HG03460 (cell line): ENCODE data around the gene DAP.
"Not testable (repeated sequence)": the region's sequence is repeated elsewhere in the genome, so short reads cannot be mapped to it uniquely, and the experiment has no call there.

Source experiments
- ATAC-seq: cut with Tn5 transposase; IDR thresholded peaks from one replicate; pipeline ENCODE4 v1.9.1; 2021; ENCODE audit not compliant: unreplicated experiment

Gene DAP

GRCh38 chr5:10735569-10736276 lies 25.3 kb downstream of the DAP start:
- ATAC-seq = peak; percentile 80

GRCh38 chr5:10734832-10735523 lies 26.1 kb downstream of the DAP start:
- ATAC-seq = no peak

DNA sequence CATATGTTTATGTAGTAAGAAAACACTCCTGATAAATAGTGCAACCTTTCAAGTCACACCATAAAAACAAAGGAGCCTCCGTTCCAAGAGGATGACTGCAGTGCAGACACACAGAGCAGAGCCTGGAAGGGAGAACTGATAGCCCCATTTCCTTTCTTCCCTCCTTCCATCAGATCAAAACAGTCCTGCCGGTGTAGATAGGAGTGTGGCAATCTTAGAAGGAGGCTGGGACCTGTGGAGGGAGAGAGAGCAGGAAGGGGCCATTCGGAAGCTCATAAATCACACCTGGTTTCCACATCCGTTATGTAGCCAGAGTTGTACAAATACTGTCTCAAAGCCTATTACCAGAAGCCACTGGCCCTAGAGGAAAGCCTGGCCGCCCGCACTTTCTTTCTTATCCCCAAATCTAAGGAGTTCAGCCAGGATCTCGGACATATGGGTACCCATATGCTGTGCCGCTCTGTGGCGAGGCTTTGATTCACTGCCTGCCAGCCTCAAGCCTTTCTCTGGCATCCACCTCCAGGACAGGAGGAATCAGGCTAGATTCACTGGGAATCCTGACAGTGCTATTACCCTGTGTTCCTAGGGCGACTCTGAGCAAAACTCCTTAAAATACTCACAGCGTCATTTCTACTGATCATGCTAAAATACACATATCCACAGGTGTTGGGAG lies 26.9 kb downstream of the DAP start:
- no peak for ATAC-seq

GRCh38 chr5:10733426-10733825 lies 27.6 kb downstream of the DAP start:
- no peak for ATAC-seq

DNA sequence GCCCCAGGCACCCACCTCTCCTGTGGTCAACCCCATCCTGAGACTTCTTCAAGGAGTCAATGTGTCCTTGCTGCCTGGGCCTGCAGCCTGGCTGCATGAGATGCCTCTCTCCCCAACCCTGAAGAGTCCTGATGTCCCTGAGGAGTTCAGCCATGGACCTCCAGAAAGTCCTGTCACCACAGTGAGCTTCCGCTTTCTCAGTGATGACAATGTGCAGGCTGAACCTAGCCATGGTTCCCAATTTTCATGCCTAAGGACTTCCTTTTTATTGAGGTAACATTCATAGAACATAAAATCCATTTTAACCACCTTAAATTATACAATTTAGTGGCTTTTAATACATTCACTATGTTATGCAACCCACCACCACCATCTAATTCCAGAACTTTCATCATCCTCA lies 29.1 kb downstream of the DAP start:
- ATAC-seq = no peak

DNA sequence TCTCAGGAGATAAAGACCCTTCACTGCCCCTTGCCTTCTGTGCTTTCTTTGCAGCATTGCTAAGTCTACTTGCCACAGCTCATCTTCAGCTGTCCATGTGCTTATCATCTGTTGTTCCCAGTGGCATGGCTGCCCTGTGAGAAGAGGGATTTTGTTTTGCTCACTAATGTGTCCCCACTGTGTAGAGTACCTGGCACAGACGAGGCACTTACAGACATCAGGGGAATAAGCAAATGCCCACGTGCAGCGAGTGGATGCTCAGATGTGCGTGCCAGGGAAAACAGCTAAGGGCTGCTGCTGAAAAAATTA lies 31.0 kb downstream of the DAP start:
- no peak for ATAC-seq

DNA sequence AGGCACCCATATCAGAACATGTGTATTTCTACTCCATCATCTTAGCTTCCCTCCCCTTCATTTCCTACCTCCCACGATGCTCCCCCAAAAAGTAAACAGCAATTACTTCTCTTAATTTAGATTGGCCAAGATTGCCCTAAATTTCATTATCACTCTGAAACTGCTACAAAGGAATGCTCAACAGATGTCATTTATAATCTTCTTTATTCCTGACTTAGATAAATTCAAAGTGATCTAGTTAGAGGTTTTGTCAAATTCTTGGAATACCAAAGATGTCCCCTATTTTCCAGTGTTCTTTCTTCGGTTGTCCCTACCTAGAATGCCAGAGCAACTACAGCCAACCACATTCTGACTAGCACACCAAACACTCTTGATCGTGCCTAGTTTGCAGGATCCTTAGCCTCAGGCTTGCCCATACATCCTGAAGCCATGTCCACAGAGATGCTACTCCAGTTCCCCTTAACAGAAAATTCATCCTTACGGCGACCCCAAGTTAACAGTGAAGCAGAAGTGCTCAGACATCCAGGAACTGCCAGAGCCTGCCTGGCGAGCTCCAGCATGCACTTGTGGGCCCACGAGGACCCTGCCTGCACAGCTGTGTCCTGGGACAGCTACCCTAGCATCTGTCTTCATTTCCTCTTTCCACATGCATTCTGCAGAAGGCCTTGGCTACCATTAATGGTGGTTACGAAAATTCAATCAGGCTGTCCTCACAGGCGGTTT lies 31.6 kb downstream of the DAP start:
- ATAC-seq = no peak

DNA sequence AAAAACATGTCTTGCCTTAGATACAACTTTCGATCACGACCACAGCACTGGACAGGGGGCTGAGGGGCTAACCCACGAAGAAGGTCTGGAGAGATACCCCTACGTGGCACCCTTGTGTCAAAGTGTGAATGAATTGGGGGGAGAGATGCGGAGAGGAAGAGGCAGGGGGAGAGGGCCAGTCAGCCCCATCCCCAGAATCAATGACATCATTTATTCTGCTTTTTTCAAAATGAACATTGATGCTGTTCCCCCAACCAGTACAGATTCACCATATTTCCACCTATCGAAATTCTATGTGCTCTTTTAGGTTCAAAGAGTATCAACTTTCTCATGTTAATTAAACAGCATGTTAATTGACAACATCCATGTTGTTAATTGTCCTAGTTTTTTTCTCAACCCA lies 32.4 kb downstream of the DAP start:
- no peak for ATAC-seq

GRCh38 chr5:10727861-10728260 lies 33.2 kb downstream of the DAP start:
- ATAC-seq = no peak

DNA sequence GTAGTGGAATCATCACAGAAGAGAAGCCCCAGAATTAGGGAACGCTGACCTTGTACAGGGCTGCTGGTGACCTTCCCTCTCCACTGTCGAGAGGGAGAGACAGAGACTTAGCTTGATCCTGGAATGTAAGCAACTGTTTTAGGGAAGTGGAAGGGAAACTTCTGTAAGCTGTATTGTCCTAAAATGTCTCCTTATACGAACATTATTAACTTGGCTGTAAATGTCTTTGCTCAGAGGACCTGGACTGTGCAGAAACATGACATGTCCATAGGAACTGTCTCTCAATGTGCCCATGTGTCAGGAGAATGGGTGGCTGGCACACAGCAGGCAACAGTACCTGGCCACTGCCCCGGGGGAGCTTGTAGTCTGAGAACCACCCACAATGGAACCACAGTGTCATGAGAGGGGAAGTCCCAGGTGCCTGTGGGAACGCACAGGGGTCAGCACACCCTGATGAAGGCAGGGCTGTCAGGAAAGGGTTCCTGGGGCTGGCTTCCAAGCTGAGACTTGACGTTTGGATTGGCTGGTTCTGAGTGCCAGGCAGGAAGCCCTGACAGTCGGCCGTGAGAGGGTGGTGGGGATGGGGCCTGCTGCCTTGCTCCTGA lies 34.0 kb downstream of the DAP start:
- peak; percentile 91 for ATAC-seq

DNA sequence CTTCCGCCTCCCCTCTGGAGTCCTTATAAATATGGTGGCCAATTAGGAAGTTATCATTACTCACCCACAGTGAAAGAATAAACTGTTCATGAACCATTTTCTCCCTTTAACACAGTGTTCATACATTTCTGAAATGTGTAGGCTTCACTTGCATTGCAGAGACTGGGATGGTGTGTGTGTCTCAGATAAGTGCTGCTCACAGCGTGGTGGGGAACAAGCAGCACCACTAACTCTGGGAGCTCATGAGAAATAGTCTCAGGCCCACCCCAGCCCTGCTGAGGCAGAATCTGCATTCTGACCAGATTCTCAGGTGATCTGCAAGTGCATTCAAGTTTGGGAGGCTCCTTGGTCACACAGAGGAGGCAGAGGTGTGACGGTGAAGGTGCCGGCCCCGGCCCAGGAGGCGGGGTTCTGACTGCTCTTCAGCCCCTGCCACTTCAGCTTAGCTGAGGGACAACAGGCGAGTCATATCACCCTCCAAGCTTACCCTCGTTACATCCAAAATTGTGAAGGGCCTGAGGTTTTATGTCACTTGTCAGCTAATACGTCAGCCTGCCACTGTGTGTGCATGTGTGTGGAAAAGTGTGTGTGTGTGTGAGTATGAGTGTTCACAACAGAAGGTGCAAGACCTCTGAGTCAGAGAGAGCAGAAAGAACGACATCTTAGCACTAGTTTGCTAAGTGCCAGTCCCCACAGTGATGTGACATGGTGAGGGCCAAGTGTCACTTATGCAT lies 34.7 kb downstream of the DAP start:
- no peak for ATAC-seq

GRCh38 chr5:10725636-10726035 lies 35.4 kb downstream of the DAP start:
- ATAC-seq = no peak

DNA sequence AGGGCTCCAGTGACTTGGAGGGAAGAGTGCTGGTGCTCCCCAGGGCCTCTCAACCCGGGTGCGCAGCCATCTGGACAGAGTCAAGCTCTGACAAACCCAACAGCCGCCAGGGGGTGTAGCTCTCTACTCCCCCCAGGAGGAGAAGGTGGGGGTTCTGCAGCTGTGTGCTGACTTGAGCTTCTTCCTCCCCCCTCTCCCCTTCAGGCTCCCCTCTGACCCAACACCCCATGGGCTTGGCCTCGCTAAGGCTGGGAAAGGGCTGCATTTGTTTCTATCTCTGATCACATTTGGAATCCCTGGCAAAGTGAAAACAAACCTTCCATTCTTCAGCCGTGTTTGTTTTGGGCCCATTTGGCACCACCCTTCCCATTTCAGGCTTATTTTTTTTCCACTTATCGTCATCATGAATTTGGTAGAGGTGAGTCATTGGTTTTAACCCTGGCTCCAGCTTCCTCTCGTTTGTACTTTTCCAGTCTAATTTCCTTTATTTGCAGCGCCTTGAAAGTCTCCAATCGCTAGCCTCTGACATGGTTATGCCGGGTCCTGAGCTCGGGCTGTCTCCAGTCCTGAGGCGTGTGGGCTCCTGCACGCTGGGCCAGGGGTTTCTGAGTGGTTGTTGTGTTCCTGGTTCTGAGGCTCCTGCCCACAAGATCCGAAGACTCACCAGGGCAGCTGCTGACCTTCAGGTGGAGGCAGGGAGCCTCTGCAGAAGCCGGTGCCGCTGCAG lies 36.1 kb downstream of the DAP start:
- no peak for ATAC-seq

GRCh38 chr5:10723514-10723913 lies 37.5 kb downstream of the DAP start:
- ATAC-seq = no peak

GRCh38 chr5:10720766-10721165 lies 40.3 kb downstream of the DAP start:
- not testable (repeated sequence) for ATAC-seq

DNA sequence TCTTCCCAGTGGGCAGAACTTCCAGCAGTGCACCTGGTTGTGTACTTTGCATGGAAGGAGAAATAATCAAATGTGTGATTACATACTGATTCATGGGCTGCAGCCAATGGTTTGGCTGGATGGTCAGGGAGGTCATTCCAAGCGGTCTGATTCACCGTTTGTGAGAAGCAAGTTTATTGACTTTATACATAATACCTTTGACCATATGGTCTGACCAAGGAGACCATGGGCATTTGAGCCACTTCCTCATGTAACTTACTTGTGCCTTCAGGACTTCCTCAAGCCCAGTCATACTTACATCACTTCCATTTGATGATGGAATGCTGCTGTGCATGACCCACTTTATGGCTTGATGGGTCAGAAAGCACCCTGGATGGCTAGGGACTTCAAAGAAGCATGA lies 41.1 kb downstream of the DAP start:
- ATAC-seq = no peak

DNA sequence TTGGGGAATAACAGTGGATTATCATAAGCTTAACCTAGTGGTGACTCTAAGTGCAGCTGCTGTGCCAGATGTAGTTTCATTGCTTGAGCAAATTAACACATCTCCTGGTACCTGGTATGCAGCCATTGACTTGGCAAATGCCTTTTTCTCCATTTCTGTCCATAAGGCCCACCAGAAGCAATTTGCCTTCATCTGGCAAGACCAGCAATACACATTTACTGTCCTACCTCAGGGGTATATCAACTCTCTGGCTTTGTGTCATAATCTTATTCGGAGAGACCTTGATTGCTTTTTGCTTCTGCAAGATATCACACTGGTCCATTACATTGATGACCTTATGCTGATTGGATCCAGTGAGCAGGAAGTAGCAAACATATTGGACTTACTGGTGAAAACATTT lies 42.4 kb downstream of the DAP start:
- not testable (repeated sequence) for ATAC-seq

- ATAC-seq = not testable (repeated sequence)
Measured at GRCh38 chr5:10716825-10717224, 44.2 kb downstream of the DAP start.

DNA sequence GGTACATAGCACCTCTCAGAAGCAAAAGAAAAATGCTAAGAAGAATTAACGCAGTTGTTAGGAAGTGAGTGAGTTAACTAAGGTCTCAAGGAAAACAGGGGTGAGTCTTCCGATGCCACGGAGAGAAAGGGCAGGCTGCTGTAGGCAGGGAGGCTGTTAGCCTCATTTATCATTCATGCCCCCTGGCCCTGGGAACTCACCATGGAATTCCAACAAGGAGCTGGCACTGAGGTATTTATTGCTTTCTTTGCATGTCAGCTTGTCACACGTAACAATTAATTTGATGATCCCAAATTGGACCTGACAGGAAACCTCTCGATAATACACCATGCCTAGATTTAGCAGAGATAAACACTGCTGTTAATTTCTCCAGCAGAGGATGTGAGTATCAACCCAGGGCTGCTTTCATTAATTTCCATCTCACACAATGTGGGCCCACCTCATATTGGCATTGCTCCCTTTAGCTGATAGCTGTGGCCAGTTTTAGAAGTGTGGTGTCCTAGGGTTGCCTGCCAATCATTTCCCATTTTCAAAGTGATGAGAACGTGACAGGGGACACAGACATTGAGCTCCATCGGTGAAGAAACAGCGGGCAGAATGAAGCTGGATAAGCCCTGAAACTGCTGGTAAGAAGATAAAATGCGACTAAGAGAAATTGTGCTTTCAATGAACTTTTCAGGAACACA lies 45.3 kb downstream of the DAP start:
- ATAC-seq = no peak
